ENCODE results near the gene ZNF845. TPM values are rescaled to one million over a fixed set of nuclear protein-coding genes. Genes with fewer than 3 reads are reported as not detected.
"Not testable (repeated sequence)": the region's sequence is repeated elsewhere in the genome, so short reads cannot be mapped to it uniquely, and the experiment has no call there.

ZNF845 gene
- total and polyA plus RNA-seq, 2 experiments from 2014 or later = 5.5 to 22.1 TPM

DNA sequence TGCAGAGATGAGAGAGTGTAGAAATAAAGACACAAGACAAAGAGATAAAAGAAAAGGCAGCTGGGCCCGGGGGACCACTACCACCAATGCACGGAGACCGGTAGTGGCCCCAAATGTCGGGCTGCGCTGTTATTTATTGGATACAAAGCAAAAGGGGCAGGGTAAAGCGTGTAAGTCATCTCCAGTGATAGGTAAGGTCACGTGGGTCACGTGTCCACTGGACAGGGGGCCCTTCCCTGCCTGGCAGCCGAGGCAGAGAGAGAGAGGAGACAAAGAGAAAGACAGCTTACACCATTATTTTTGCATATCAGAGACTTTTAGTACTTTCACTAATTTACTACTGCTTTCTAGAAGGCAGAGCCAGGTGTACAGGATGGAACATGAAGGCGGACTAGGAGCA lies 26.5 kb downstream of the ZNF845 start:
- not testable (repeated sequence) for H3F3A ChIP-seq (replicated peaks; ENCODE audit: low read depth); H3K36me3 ChIP-seq (ENCODE audit: insufficient read depth); H3K27me3 ChIP-seq (ENCODE audit: insufficient read depth); H4K20me1 ChIP-seq (replicated peaks; ENCODE audit: insufficient read depth); DNase-seq (ENCODE audit: low spot score); H3K9me2 ChIP-seq (ENCODE audit: insufficient read depth); H3K4me2 ChIP-seq; H3K4me3 ChIP-seq; ATAC-seq; H3K4me1 ChIP-seq (ENCODE audit: insufficient read depth); H3K4me3 Mint-ChIP-seq; H3K27ac Mint-ChIP-seq; H2AFZ ChIP-seq; H3K27ac ChIP-seq (ENCODE audit: low read depth); H3K27me3 Mint-ChIP-seq (ENCODE audit: insufficient read depth, low read depth, poor library complexity); H3K79me2 ChIP-seq (replicated peaks; ENCODE audit: insufficient read depth)
- Mint-ChIP-seq H3K36me3 (ENCODE audit: low read depth) (peaks cover 32% of the 10 kb centered on the region), H3K4me1 (peaks cover 14% of the 10 kb centered on the region; the same call in 2 of the 3 replicates), H3K9me3 (peaks cover 46% of the 10 kb centered on the region)

- Mint-ChIP-seq H3K27me3 (ENCODE audit: insufficient read depth, low read depth, poor library complexity) (peaks cover 16% of the 10 kb centered on the region), H3K27ac (peak within 1 kb of the TSS; percentile 78), H3K4me3 (peak within 1 kb of the TSS; percentile 93), H3K36me3 (ENCODE audit: low read depth) (peaks cover under 1% of the 10 kb centered on the region; the same call in 1 of the 3 replicates), H3K4me1 (peaks cover 43% of the 10 kb centered on the region), H3K9me3 (0 out of 3 replicates have a peak, but pooled peaks cover under 1% of the 10 kb centered on the region)
- Histone ChIP-seq H3K4me1 (ENCODE audit: insufficient read depth) (peaks cover 37% of the 10 kb centered on the region), H3K79me2 (replicated peaks; ENCODE audit: insufficient read depth) (peaks cover 34% of the 10 kb centered on the region), H3F3A (replicated peaks; ENCODE audit: low read depth) (peaks cover 8% of the 10 kb centered on the region), H2AFZ (peak within 1 kb of the TSS; percentile 91), H3K27ac (ENCODE audit: low read depth) (peak within 1 kb of the TSS; percentile 91; the same call in 1 of the 2 replicates), H3K4me3 (peak within 1 kb of the TSS; percentile 97), H3K27me3 (ENCODE audit: insufficient read depth) (no peaks in the 10 kb centered on the region), H3K36me3 (ENCODE audit: insufficient read depth) (no peaks in the 10 kb centered on the region), H3K4me2 (peak within 1 kb of the TSS; percentile 97), H4K20me1 (replicated peaks; ENCODE audit: insufficient read depth) (peaks cover 14% of the 10 kb centered on the region), H3K9me2 (ENCODE audit: insufficient read depth) (no peaks in the 10 kb centered on the region)
- TF ChIP-seq EZH2 (IDR thresholded peaks at IDR 0.05; ENCODE audit: low read depth, unreplicated experiment) (no peak), POLR2AphosphoS5 (IDR thresholded peaks at IDR 0.05; ENCODE audit: low read depth) (peak; percentile 86), CTCF (conservative IDR thresholded peaks at IDR 0.05; ENCODE audit: low read depth in 2 of 2) (peak in 1 of 2 experiments; percentile 73; a peak in 2 of 4 replicates)
- DNase-seq (ENCODE audit: low spot score) (peak; percentile 93), ATAC-seq (peak; percentile 93)
These were observed 31.8 kb downstream of the ZNF845 start, which contains the start of gene ZNF525 for GRCh38 chr19:53365134-53365898. ZNF525 (plus strand) TSS chr19:53365705; CDS start chr19:53372282, 6,577 bp downstream.

- H3K27ac ChIP-seq (ENCODE audit: low read depth) = 0 out of 2 replicates have a peak overlapping the region, but pooled peaks have one; percentile 79
- H3K36me3 ChIP-seq (ENCODE audit: insufficient read depth) = no peaks in the 10 kb centered on the region
These were observed 32.4 kb downstream of the ZNF845 start for GRCh38 chr19:53365899-53366493.

More at GRCh38 chr19:53365899-53366493, 32.4 kb downstream of the ZNF845 start:
- peak overlapping the region; percentile 93 for H3K4me3 Mint-ChIP-seq
- TF ChIP-seq STAT1 (IDR thresholded peaks at IDR 0.05; ENCODE audit: unreplicated experiment) = no peak
- Histone ChIP-seq H3K27me3 (ENCODE audit: insufficient read depth) (no peaks in the 10 kb centered on the region), H2AFZ (peak overlapping the region; percentile 91; the same call in 1 of the 2 replicates), H3K4me2 (peak overlapping the region; percentile 97), H3K9me2 (ENCODE audit: insufficient read depth) (no peaks in the 10 kb centered on the region), H4K20me1 (replicated peaks; ENCODE audit: insufficient read depth) (peaks cover 14% of the 10 kb centered on the region), H3K4me1 (ENCODE audit: insufficient read depth) (peaks cover 40% of the 10 kb centered on the region), H3K79me2 (replicated peaks; ENCODE audit: insufficient read depth) (peaks cover 41% of the 10 kb centered on the region), H3K4me3 (peak overlapping the region; percentile 97), H3F3A (replicated peaks; ENCODE audit: low read depth) (peaks cover 8% of the 10 kb centered on the region)
- H3K36me3 Mint-ChIP-seq (ENCODE audit: low read depth) = peaks cover 8% of the 10 kb centered on the region
- DNase-seq (ENCODE audit: low spot score) (peak; percentile 68), ATAC-seq (peak; percentile 62)
- peaks cover 46% of the 10 kb centered on the region for H3K4me1 Mint-ChIP-seq
- peaks cover 17% of the 10 kb centered on the region for H3K27me3 Mint-ChIP-seq (ENCODE audit: insufficient read depth, low read depth, poor library complexity)
- peak overlapping the region; percentile 78 for H3K27ac Mint-ChIP-seq
- no peaks in the 10 kb centered on the region for H3K9me3 Mint-ChIP-seq

Data from GM23338 (cell line).